ENCODE data around the gene POU6F1.

DNA sequence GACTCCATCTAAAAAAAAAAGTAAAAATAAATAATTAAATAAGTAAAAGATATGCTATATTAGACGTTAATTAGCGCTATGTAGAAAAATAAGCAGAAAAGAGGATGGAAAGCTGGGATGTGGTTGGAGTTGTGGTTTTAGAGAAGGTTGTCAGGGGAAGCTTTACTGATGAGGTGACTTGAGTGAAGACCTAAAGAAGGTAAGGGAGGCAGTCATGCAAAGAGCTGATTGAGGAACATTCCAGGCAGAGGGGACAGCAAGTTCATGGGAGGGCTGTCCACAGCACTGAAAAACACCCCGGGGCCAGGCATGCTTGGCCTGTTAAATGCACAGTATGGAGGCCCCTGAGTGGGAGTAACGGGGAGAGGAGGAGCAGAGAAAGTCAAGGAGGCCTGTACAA is 36.7 kb upstream of the POU6F1 start:
- TF ChIP-seq, protein P1, sequence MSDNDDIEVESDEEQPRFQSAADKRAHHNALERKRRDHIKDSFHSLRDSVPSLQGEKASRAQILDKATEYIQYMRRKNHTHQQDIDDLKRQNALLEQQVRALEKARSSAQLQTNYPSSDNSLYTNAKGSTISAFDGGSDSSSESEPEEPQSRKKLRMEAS (IDR thresholded peaks at IDR 0.05), result no peak
- TF ChIP-seq, protein P2, sequence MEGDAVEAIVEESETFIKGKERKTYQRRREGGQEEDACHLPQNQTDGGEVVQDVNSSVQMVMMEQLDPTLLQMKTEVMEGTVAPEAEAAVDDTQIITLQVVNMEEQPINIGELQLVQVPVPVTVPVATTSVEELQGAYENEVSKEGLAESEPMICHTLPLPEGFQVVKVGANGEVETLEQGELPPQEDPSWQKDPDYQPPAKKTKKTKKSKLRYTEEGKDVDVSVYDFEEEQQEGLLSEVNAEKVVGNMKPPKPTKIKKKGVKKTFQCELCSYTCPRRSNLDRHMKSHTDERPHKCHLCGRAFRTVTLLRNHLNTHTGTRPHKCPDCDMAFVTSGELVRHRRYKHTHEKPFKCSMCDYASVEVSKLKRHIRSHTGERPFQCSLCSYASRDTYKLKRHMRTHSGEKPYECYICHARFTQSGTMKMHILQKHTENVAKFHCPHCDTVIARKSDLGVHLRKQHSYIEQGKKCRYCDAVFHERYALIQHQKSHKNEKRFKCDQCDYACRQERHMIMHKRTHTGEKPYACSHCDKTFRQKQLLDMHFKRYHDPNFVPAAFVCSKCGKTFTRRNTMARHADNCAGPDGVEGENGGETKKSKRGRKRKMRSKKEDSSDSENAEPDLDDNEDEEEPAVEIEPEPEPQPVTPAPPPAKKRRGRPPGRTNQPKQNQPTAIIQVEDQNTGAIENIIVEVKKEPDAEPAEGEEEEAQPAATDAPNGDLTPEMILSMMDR (IDR thresholded peaks at IDR 0.05; ENCODE audit: low read depth, low read length, missing input control), result no peak
- TF ChIP-seq JUND (IDR thresholded peaks at IDR 0.05) (no peak), RAD21 (IDR thresholded peaks at IDR 0.05) (no peak), GABPA (IDR thresholded peaks at IDR 0.05 in 1 of 2, conservative IDR thresholded peaks at IDR 0.05 in 1 of 2) (no peak), YY1 (IDR thresholded peaks at IDR 0.05) (no peak), TAF1 (conservative IDR thresholded peaks at IDR 0.05) (no peak), FOXA1 (IDR thresholded peaks at IDR 0.05) (no peak), EGR1 (IDR thresholded peaks at IDR 0.05; ENCODE audit: low read depth in 2 of 2) (no peak), HNF4A (conservative IDR thresholded peaks at IDR 0.05) (no peak)
- TF ChIP-seq, protein P3, sequence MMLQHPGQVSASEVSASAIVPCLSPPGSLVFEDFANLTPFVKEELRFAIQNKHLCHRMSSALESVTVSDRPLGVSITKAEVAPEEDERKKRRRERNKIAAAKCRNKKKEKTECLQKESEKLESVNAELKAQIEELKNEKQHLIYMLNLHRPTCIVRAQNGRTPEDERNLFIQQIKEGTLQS (IDR thresholded peaks at IDR 0.05), result no peak
- TF ChIP-seq, protein P4, sequence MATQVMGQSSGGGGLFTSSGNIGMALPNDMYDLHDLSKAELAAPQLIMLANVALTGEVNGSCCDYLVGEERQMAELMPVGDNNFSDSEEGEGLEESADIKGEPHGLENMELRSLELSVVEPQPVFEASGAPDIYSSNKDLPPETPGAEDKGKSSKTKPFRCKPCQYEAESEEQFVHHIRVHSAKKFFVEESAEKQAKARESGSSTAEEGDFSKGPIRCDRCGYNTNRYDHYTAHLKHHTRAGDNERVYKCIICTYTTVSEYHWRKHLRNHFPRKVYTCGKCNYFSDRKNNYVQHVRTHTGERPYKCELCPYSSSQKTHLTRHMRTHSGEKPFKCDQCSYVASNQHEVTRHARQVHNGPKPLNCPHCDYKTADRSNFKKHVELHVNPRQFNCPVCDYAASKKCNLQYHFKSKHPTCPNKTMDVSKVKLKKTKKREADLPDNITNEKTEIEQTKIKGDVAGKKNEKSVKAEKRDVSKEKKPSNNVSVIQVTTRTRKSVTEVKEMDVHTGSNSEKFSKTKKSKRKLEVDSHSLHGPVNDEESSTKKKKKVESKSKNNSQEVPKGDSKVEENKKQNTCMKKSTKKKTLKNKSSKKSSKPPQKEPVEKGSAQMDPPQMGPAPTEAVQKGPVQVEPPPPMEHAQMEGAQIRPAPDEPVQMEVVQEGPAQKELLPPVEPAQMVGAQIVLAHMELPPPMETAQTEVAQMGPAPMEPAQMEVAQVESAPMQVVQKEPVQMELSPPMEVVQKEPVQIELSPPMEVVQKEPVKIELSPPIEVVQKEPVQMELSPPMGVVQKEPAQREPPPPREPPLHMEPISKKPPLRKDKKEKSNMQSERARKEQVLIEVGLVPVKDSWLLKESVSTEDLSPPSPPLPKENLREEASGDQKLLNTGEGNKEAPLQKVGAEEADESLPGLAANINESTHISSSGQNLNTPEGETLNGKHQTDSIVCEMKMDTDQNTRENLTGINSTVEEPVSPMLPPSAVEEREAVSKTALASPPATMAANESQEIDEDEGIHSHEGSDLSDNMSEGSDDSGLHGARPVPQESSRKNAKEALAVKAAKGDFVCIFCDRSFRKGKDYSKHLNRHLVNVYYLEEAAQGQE (IDR thresholded peaks at IDR 0.05), result no peak
- TF ChIP-seq, protein P5, sequence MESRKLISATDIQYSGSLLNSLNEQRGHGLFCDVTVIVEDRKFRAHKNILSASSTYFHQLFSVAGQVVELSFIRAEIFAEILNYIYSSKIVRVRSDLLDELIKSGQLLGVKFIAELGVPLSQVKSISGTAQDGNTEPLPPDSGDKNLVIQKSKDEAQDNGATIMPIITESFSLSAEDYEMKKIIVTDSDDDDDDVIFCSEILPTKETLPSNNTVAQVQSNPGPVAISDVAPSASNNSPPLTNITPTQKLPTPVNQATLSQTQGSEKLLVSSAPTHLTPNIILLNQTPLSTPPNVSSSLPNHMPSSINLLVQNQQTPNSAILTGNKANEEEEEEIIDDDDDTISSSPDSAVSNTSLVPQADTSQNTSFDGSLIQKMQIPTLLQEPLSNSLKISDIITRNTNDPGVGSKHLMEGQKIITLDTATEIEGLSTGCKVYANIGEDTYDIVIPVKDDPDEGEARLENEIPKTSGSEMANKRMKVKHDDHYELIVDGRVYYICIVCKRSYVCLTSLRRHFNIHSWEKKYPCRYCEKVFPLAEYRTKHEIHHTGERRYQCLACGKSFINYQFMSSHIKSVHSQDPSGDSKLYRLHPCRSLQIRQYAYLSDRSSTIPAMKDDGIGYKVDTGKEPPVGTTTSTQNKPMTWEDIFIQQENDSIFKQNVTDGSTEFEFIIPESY (IDR thresholded peaks at IDR 0.05), result no peak
